ENCODE data around the gene GAL3ST2. TPM values are rescaled to one million over a fixed set of nuclear protein-coding genes. Genes with fewer than 3 reads are reported as not detected.

GAL3ST2 gene
- total and polyA plus RNA-seq, 2 experiments from 2014 or later = not detected

DNA sequence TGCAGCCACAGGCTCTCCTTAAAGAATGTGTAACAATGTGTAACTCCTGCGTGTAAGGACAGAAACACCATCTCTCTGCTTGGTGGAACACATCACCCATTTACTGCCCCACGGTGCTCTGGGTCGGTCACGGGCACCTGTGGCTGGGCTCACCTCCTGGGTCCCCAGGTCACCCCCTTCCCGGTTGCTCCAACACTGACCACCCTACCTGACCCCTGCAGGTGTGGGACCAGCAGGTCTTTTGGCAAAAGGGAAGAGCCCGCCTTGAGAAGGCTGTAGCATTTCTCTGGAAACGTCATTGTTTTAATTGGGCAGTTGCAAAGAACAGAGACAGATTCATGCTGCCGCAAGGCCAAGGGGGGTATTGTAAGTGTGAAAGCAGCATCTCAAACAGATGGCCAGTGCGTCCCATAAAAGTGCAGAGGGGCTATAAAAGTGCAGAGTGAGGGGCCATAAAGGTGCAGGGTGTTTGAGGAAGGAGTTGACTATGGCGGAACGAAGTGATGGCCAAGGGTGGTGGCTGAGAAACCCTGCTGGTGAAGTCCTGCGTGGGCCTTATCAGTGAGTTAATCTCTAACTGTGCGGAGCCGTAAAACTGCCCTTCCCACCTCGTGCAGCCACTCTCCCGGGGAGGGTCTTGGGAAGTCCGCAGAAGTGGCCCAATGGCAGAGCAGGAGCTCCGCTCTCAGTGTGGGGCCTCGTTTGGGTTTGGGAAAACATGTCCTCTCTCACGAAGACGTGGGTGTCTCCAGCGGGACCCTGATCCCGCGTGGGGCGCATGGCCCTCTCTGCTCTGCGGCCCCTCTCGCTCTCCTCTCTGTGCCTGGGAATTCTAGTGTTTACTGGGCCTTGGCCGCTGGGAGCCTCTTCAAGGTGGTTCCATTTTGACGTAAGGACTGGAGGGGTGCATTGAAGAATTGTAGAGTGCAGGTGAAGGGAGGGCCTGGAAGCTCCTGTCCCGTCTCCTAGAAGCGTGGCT, 18.7 kb downstream of the GAL3ST2 start:
- Histone ChIP-seq H3F3A (ENCODE audit: insufficient read depth) (no peaks in the 10 kb centered on the region), H3K4me1 (ENCODE audit: insufficient read depth) (no peaks in the 10 kb centered on the region), H2AFZ (no peak overlapping the region), H3K79me2 (ENCODE audit: insufficient read depth) (no peaks in the 10 kb centered on the region), H3K36me3 (ENCODE audit: low read depth) (no peaks in the 10 kb centered on the region), H3K9ac (no peak overlapping the region), H3K27ac (no peak overlapping the region), H3K27me3 (replicated peaks; ENCODE audit: insufficient read depth) (no peaks in the 10 kb centered on the region), H3K4me2 (ENCODE audit: unreplicated experiment) (no peak overlapping the region), H3K4me3 (no peak overlapping the region), H3K9me3 (ENCODE audit: low read depth) (no peaks in the 10 kb centered on the region), H4K20me1 (ENCODE audit: insufficient read depth) (no peaks in the 10 kb centered on the region), H3K9me2 (ENCODE audit: insufficient read depth) (no peaks in the 10 kb centered on the region)
- in situ Hi-C loops (cut with MboI) = no loop called here
- TF ChIP-seq EZH2phosphoT487 (IDR thresholded peaks at IDR 0.05; ENCODE audit: insufficient read depth, low read depth) (no peak), EZH2 (IDR thresholded peaks at IDR 0.05; ENCODE audit: insufficient read depth, poor library complexity, severe bottlenecking) (no peak)
- DNase-seq = no peak
- WGBS, 2 experiments (ENCODE audit: low coverage in 1 of 2, low lambda C conversion rate in 2 of 2, missing lambda C conversion rate in 2 of 2) = 73% methylated on average over 31 of the region's 31 CpGs

DNA sequence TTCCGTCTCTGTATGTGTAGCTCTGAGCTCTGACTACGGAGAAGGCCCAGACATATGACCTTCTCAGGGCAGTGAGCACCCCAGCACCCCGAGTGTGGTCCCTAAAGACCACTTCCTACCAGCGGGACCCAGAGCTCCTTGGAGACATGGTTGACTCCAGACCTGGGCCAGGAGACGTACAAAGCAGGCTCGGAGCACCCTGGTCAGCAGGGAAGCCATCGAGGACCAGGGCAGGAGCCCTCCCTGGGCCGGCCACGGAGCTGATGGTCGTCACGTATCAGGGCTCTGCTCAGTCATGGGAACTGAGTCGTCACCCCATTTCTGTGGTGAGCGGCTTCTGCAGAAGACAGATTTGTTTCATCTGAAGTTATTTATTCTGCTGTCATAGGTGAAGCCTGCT, 19.6 kb downstream of the GAL3ST2 start:
- H2AFZ ChIP-seq = no peak overlapping the region
- TF ChIP-seq EZH2 (IDR thresholded peaks at IDR 0.05; ENCODE audit: insufficient read depth, poor library complexity, severe bottlenecking) (no peak), EZH2phosphoT487 (IDR thresholded peaks at IDR 0.05; ENCODE audit: insufficient read depth, low read depth) (no peak)
- no peaks in the 10 kb centered on the region for H3K9me3 ChIP-seq (ENCODE audit: low read depth)
- DNase-seq = no peak
- in situ Hi-C loops (cut with MboI) = no loop called here
- no peak overlapping the region for H3K4me3 ChIP-seq
- H3K4me1 ChIP-seq (ENCODE audit: insufficient read depth) = no peaks in the 10 kb centered on the region
- H3K9me2 ChIP-seq (ENCODE audit: insufficient read depth) = no peaks in the 10 kb centered on the region
- H3K9ac ChIP-seq = no peak overlapping the region
- 81 to 82% methylated on average over 12 to 13 of the region's 13 CpGs for WGBS, 2 experiments (ENCODE audit: low coverage in 1 of 2, low lambda C conversion rate in 2 of 2, missing lambda C conversion rate in 2 of 2)
- no peaks in the 10 kb centered on the region for H3K79me2 ChIP-seq (ENCODE audit: insufficient read depth)
- H3F3A ChIP-seq (ENCODE audit: insufficient read depth) = no peaks in the 10 kb centered on the region
- no peak overlapping the region for H3K4me2 ChIP-seq (ENCODE audit: unreplicated experiment)
- H4K20me1 ChIP-seq (ENCODE audit: insufficient read depth) = no peaks in the 10 kb centered on the region
- no peaks in the 10 kb centered on the region for H3K36me3 ChIP-seq (ENCODE audit: low read depth)
- H3K27me3 ChIP-seq (replicated peaks; ENCODE audit: insufficient read depth) = no peaks in the 10 kb centered on the region
- H3K27ac ChIP-seq = no peak overlapping the region

DNA sequence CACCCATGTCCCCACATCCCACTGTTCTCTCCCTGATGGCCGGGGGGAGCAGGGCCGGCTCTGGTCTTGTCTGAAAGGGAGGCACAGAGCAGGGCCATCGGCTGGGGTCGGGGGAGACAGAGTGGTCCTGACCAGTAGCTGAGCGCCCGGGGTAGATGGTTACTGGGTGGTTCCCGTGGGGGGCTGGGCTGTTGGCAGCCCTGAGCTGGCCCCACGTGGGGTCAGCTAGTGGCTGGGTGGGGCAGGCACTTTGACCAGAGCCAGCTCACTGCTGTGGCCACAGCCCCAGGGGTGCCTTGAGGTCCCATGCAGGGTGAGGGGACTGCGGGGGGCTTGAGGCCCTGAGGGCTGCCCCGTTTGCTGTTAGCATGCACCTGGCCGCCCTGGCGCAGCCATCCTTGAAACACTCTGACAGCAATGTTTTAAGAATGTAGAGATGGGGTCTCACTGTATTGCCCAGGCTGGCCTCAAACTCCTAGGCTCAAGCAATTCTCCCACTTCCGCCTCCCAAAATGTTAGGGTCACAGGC, 20.1 kb downstream of the GAL3ST2 start:
- Histone ChIP-seq H3K9ac (no peak overlapping the region), H3K4me1 (ENCODE audit: insufficient read depth) (no peaks in the 10 kb centered on the region), H3K36me3 (ENCODE audit: low read depth) (no peaks in the 10 kb centered on the region), H2AFZ (no peak overlapping the region), H3K4me3 (no peak overlapping the region), H3K9me2 (ENCODE audit: insufficient read depth) (no peaks in the 10 kb centered on the region), H3K27me3 (replicated peaks; ENCODE audit: insufficient read depth) (no peaks in the 10 kb centered on the region), H3K27ac (no peak overlapping the region), H3K4me2 (ENCODE audit: unreplicated experiment) (no peak overlapping the region), H3F3A (ENCODE audit: insufficient read depth) (no peaks in the 10 kb centered on the region), H3K79me2 (ENCODE audit: insufficient read depth) (no peaks in the 10 kb centered on the region), H4K20me1 (ENCODE audit: insufficient read depth) (no peaks in the 10 kb centered on the region), H3K9me3 (ENCODE audit: low read depth) (no peaks in the 10 kb centered on the region)
- no peak for TF ChIP-seq EZH2phosphoT487 (IDR thresholded peaks at IDR 0.05; ENCODE audit: insufficient read depth, low read depth)
- TF ChIP-seq EZH2 (IDR thresholded peaks at IDR 0.05; ENCODE audit: insufficient read depth, poor library complexity, severe bottlenecking) = no peak
- in situ Hi-C loops (cut with MboI) = no loop called here
- 75 to 80% methylated on average over 12 to 13 of the region's 13 CpGs for WGBS, 2 experiments (ENCODE audit: low coverage in 1 of 2, low lambda C conversion rate in 2 of 2, missing lambda C conversion rate in 2 of 2)
- no peak for DNase-seq

DNA sequence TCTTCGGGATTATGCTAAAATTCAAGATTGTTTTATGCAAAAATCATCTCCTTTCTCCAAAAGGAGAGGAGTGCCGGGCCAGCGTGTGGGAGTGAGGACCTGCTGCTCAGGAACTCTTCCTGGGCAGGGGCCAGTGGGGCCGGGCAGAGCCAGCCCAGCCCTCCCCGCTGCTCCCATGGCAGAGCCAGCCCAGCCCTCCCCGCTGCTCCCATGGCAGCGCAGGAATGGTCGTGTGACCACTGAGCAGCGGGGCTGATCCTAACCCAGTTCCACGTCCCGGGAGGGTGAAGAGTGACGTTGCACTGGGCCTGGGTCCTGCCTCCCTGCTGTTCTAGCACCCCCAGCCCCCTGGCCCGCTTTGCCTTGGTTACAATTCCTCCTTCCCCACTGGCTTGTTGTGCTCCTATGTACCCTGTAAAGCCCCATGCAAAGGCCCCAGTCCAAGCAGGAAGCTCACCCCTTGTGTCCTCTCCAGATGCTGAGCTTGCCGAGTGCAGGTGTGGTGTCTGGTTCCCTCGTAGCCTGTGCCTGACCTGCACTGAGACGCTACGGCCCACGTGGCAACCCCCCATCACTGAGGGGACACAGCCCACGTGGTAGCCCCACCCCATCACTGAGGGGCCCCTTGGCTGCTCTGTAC, 20.9 kb downstream of the GAL3ST2 start:
- 77 to 81% methylated on average over 19 of the region's 19 CpGs for WGBS, 2 experiments (ENCODE audit: low coverage in 1 of 2, low lambda C conversion rate in 2 of 2, missing lambda C conversion rate in 2 of 2)

More for the DNA sequence above, 20.9 kb downstream of the GAL3ST2 start:
- Histone ChIP-seq H2AFZ (no peak overlapping the region), H3K9me3 (ENCODE audit: low read depth) (no peaks in the 10 kb centered on the region), H3K4me1 (ENCODE audit: insufficient read depth) (no peaks in the 10 kb centered on the region), H3K9ac (no peak overlapping the region), H3K27me3 (replicated peaks; ENCODE audit: insufficient read depth) (no peaks in the 10 kb centered on the region), H3K9me2 (ENCODE audit: insufficient read depth) (no peaks in the 10 kb centered on the region), H3K79me2 (ENCODE audit: insufficient read depth) (no peaks in the 10 kb centered on the region), H3K4me2 (ENCODE audit: unreplicated experiment) (no peak overlapping the region), H3K27ac (no peak overlapping the region), H3K36me3 (ENCODE audit: low read depth) (no peaks in the 10 kb centered on the region), H4K20me1 (ENCODE audit: insufficient read depth) (no peaks in the 10 kb centered on the region), H3F3A (ENCODE audit: insufficient read depth) (no peaks in the 10 kb centered on the region), H3K4me3 (no peak overlapping the region)
- in situ Hi-C loops (cut with MboI) = no loop called here
- TF ChIP-seq EZH2 (IDR thresholded peaks at IDR 0.05; ENCODE audit: insufficient read depth, poor library complexity, severe bottlenecking) (no peak), EZH2phosphoT487 (IDR thresholded peaks at IDR 0.05; ENCODE audit: insufficient read depth, low read depth) (no peak)
- no peak for DNase-seq

All from GM23248 (cell line).